RPMI7951 (cell line): ENCODE data around the gene TNS3. TPM values are rescaled to one million over a fixed set of nuclear protein-coding genes. Genes with fewer than 3 reads are reported as not detected.
"Not testable (repeated sequence)": the region's sequence is repeated elsewhere in the genome, so short reads cannot be mapped to it uniquely, and the experiment has no call there.

ENCODE experiments used
- DNase-seq: peaks from one replicate; pipeline ENCODE4 v3.0.0-alpha.2; 2012; ENCODE audit warnings: low read depth
- total RNA-seq: library from RNA; depleted of rRNA; stranded (reverse); fragments of >200 nt; shearing (Covaris generic); gene quantifications from 2 replicates; pipeline ENCODE4 v1.2.3, GENCODE V29; 2014

The TNS3 gene
- total RNA-seq, 1 experiment from 2014 or later: 149 TPM

GRCh38 chr7:47453093-47454061, 128.5 kb downstream of the TNS3 start:
- DNase-seq: peak; percentile 100

GRCh38 chr7:47452715-47453092, 129.2 kb downstream of the TNS3 start:
- DNase-seq: no peak

- DNase-seq: no peak
These were observed 129.6 kb downstream of the TNS3 start for GRCh38 chr7:47452295-47452694.

- peak; percentile 55 for DNase-seq
These were observed 130.1 kb downstream of the TNS3 start for GRCh38 chr7:47451851-47452205.

GRCh38 chr7:47449810-47450590, 131.9 kb downstream of the TNS3 start:
- DNase-seq: peak; percentile 81

- DNase-seq: no peak
These were observed 132.9 kb downstream of the TNS3 start for GRCh38 chr7:47448971-47449370.

- DNase-seq: no peak
These were observed 134.1 kb downstream of the TNS3 start for GRCh38 chr7:47447621-47448349.

GRCh38 chr7:47446871-47447466, 134.9 kb downstream of the TNS3 start:
- peak; percentile 82 for DNase-seq

GRCh38 chr7:47444376-47445098, 137.4 kb downstream of the TNS3 start:
- DNase-seq: peak; percentile 61

GRCh38 chr7:47443049-47443448, 138.9 kb downstream of the TNS3 start:
- DNase-seq: no peak

- no peak for DNase-seq
These were observed 139.4 kb downstream of the TNS3 start for GRCh38 chr7:47442605-47442865.

GRCh38 chr7:47441796-47442604, 139.9 kb downstream of the TNS3 start:
- peak; percentile 70 for DNase-seq

GRCh38 chr7:47441048-47441447, 140.9 kb downstream of the TNS3 start:
- DNase-seq: not testable (repeated sequence)

- DNase-seq: no peak
These were observed 141.6 kb downstream of the TNS3 start for GRCh38 chr7:47440320-47440719.

GRCh38 chr7:47439181-47439667, 142.7 kb downstream of the TNS3 start:
- DNase-seq: no peak

GRCh38 chr7:47438411-47439029, 143.4 kb downstream of the TNS3 start:
- DNase-seq: no peak

- DNase-seq: peak; percentile 83
These were observed 146.0 kb downstream of the TNS3 start for GRCh38 chr7:47435889-47436312.

GRCh38 chr7:47433564-47433895, 148.4 kb downstream of the TNS3 start:
- DNase-seq: no peak

- DNase-seq: no peak
These were observed 149.0 kb downstream of the TNS3 start for GRCh38 chr7:47432671-47433563.
